Neural cell (in vitro differentiated cells): ENCODE measurements around the gene ABHD17C. TPM values are rescaled to one million over a fixed set of nuclear protein-coding genes. Genes with fewer than 3 reads are reported as not detected.

Source experiments
- H2AFZ ChIP-seq: fragments of 200-600, 300-800 bp; sonication (generic), shearing (Covaris generic); 2 replicates; pipeline ENCODE4 v1.6.0; 2014; ENCODE audit warnings: low read depth, mild to moderate bottlenecking, antibody characterized with exemption, low read length, moderate library complexity
- H3F3A ChIP-seq: fragments of 200-600 bp; shearing (Covaris generic); 2 replicates; pipeline ENCODE4 v1.6.1; 2016; ENCODE audit warnings: mild to moderate bottlenecking, moderate library complexity, mixed read lengths, antibody characterized with exemption, low read length; ENCODE audit not compliant: insufficient read depth, poor library complexity, severe bottlenecking
- H3K27ac ChIP-seq: fragments of 200-600, 300-800 bp; sonication (generic), shearing (Covaris generic); 2 replicates; pipeline ENCODE4 v1.5.1; 2014; ENCODE audit warnings: mild to moderate bottlenecking, low read length, moderate library complexity
- H3K27me3 ChIP-seq: fragments of 300-800, 200-600 bp; sonication (generic), shearing (Covaris generic); 2 replicates; pipeline ENCODE4 v1.6.0; 2014; ENCODE audit warnings: mild to moderate bottlenecking, low read depth, low read length, moderate library complexity; ENCODE audit not compliant: insufficient read depth
- H3K36me3 ChIP-seq: fragments of 300-800, 200-600 bp; sonication (generic), shearing (Covaris generic); 2 replicates; pipeline ENCODE4 v1.5.1; 2014; ENCODE audit warnings: mild to moderate bottlenecking, antibody characterized with exemption, low read length, moderate library complexity; ENCODE audit not compliant: insufficient read depth
- H3K4me2 ChIP-seq: fragments of 300-800, 200-600 bp; sonication (generic), shearing (Covaris generic); 2 replicates; pipeline ENCODE4 v1.6.0; 2014; ENCODE audit warnings: mild to moderate bottlenecking, low read length
- H3K4me3 ChIP-seq: fragments of 300-800, 200-600 bp; sonication (generic), shearing (Covaris generic); 2 replicates; pipeline ENCODE4 v1.5.1; 2014; ENCODE audit warnings: mild to moderate bottlenecking, low read length, moderate library complexity
- H3K79me2 ChIP-seq: fragments of 200-600 bp; shearing (Covaris generic); replicated peaks from 2 replicates; pipeline ENCODE4 v1.6.0; 2014; ENCODE audit warnings: mild to moderate bottlenecking, low read length, moderate library complexity; ENCODE audit not compliant: insufficient read depth
- H3K9ac ChIP-seq: fragments of 300-800, 200-600 bp; sonication (generic), shearing (Covaris generic); 2 replicates; pipeline ENCODE4 v1.6.1; 2016; ENCODE audit warnings: mild to moderate bottlenecking, low read length, mixed read lengths
- H3K9me2 ChIP-seq: fragments of 200-600 bp; shearing (Covaris generic); 2 replicates; pipeline ENCODE4 v1.6.1; 2016; ENCODE audit warnings: mild to moderate bottlenecking, low read length, mixed read lengths; ENCODE audit not compliant: insufficient read depth
- H3K9me3 ChIP-seq: fragments of 200-600, 300-800 bp; sonication (generic), shearing (Covaris generic); 2 replicates; pipeline ENCODE4 v1.6.1; 2016; ENCODE audit warnings: mild to moderate bottlenecking, mixed run types, low read length, moderate library complexity, mixed read lengths
- H4K20me1 ChIP-seq: fragments of 200-600 bp; shearing (Covaris generic); 2 replicates; pipeline ENCODE4 v1.6.1; 2016; ENCODE audit warnings: mild to moderate bottlenecking, mixed run types; ENCODE audit not compliant: insufficient read depth
- CTCF ChIP-seq: fragments of 450-650 bp; IDR thresholded peaks from 2 replicates; pipeline ENCODE4 v1.5.1; 2014; ENCODE audit warnings: antibody characterized with exemption, mild to moderate bottlenecking, moderate library complexity; ENCODE audit not compliant: poor library complexity, severe bottlenecking
- EP300 ChIP-seq: fragments of 450-650 bp; conservative IDR thresholded peaks from 2 replicates; pipeline ENCODE4 v1.6.1; 2014; ENCODE audit warnings: antibody characterized with exemption, mild to moderate bottlenecking, moderate library complexity; ENCODE audit not compliant: poor library complexity, severe bottlenecking
- EZH2 ChIP-seq: fragments of 200-600, 300-800 bp; shearing (Covaris generic), sonication (generic); IDR thresholded peaks from 2 replicates; pipeline ENCODE4 v1.6.1; 2014; ENCODE audit warnings: antibody characterized with exemption, low read length, borderline replicate concordance, mild to moderate bottlenecking; ENCODE audit not compliant: insufficient read depth, poor library complexity, severe bottlenecking
- MXI1 ChIP-seq: fragments of 450-650 bp; conservative IDR thresholded peaks from 2 replicates; pipeline ENCODE4 v1.6.1; 2014; ENCODE audit warnings: antibody characterized with exemption, mild to moderate bottlenecking; ENCODE audit not compliant: poor library complexity, severe bottlenecking
- POLR2AphosphoS5 ChIP-seq: IDR thresholded peaks from 2 replicates; pipeline ENCODE4 v1.6.1; 2012
- RAD21 ChIP-seq: fragments of 450-650 bp; conservative IDR thresholded peaks from 2 replicates; pipeline ENCODE4 v1.6.1; 2014; ENCODE audit warnings: antibody characterized with exemption, mild to moderate bottlenecking, moderate library complexity
- REST ChIP-seq: IDR thresholded peaks from 2 replicates; pipeline ENCODE4 v1.6.1; 2012; ENCODE audit warnings: borderline replicate concordance
- SMC3 ChIP-seq: fragments of 450-650 bp; conservative IDR thresholded peaks from 2 replicates; pipeline ENCODE4 v1.6.1; 2014; ENCODE audit warnings: antibody characterized with exemption, mild to moderate bottlenecking, moderate library complexity; ENCODE audit not compliant: poor library complexity
- TAF1 ChIP-seq: IDR thresholded peaks from 2 replicates; pipeline ENCODE4 v1.6.1; 2012; ENCODE audit warnings: low read depth
- polyA plus RNA-seq: library from polyadenylated mRNA; depleted of rRNA; stranded (reverse); fragments of >200 nt; gene quantifications from 2 replicates; pipeline ENCODE4 v1.2.3, GENCODE V29; 2014

ABHD17C gene
- polyA plus RNA-seq, 1 donor from 2014 or later = 18.3 TPM

- H3K27ac ChIP-seq = no peak overlapping the region
- H3K27me3 ChIP-seq = no peaks in the 10 kb centered on the region
- H3K9me3 ChIP-seq = no peaks in the 10 kb centered on the region
- H3K36me3 ChIP-seq = no peaks in the 10 kb centered on the region
- no peak overlapping the region for H2AFZ ChIP-seq
- TF ChIP-seq MXI1 = no peak
- no peak for TF ChIP-seq RAD21
- no peak for TF ChIP-seq EZH2
- TF ChIP-seq TAF1 = no peak
- no peak for TF ChIP-seq CTCF
- no peak for TF ChIP-seq REST
- no peak for TF ChIP-seq SMC3
- TF ChIP-seq EP300 = no peak
- TF ChIP-seq POLR2AphosphoS5 = no peak
- no peaks in the 10 kb centered on the region for H3F3A ChIP-seq
- H4K20me1 ChIP-seq = no peaks in the 10 kb centered on the region
- H3K79me2 ChIP-seq = no peaks in the 10 kb centered on the region
- no peak overlapping the region for H3K4me2 ChIP-seq
- no peaks in the 10 kb centered on the region for H3K9me2 ChIP-seq
- no peak overlapping the region for H3K4me3 ChIP-seq
- H3K9ac ChIP-seq = no peak overlapping the region
Observed at GRCh38 chr15:80790236-80790635, 95.1 kb downstream of the ABHD17C start.

DNA sequence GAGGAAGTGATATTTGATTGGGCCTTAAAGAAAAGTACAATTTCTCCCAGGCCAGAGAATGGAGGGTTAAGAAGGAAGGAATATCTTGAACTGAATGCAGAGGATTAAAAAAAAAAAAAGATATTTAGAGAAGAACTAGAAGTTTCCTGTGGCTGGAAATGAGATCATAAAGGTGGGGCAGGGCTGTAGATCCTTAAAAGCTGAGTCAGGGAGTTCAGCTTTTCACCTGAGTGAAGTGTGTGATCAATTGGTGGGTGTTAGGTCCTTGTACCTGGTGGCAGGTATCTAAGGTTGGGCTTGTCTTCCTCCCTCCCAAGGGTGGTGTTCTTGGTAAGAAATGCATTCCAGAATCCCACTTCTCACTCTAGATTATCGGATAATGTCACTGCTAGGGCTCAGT is 95.9 kb downstream of the ABHD17C start:
- Histone ChIP-seq H3K4me3 (no peak overlapping the region), H3K36me3 (no peaks in the 10 kb centered on the region), H3F3A (no peaks in the 10 kb centered on the region), H3K4me2 (no peak overlapping the region), H4K20me1 (no peaks in the 10 kb centered on the region), H3K9me2 (no peaks in the 10 kb centered on the region), H3K27ac (no peak overlapping the region), H3K27me3 (no peaks in the 10 kb centered on the region), H2AFZ (no peak overlapping the region), H3K9ac (no peak overlapping the region), H3K79me2 (no peaks in the 10 kb centered on the region), H3K9me3 (no peaks in the 10 kb centered on the region)
- no peak for TF ChIP-seq TAF1
- no peak for TF ChIP-seq RAD21
- TF ChIP-seq POLR2AphosphoS5 = no peak
- TF ChIP-seq SMC3 = no peak
- TF ChIP-seq MXI1 = no peak
- no peak for TF ChIP-seq EP300
- no peak for TF ChIP-seq CTCF
- TF ChIP-seq REST = no peak
- TF ChIP-seq EZH2 = no peak
